Cortex of kidney (tissue), 1 donor: ENCODE measurements around the gene PERP.

Experiments
- DNase-seq: peaks from one replicate; lab custom pipeline; 2025; lab: John Stamatoyannopoulos, UW

The PERP gene

GRCh38 chr6:138044972-138045371 lies 62.2 kb downstream of the PERP start:
- DNase-seq: no peak

- DNase-seq: no peak
Observed at GRCh38 chr6:138044458-138044857, 62.8 kb downstream of the PERP start.
